Occipital lobe (tissue), 2 donors: ENCODE data around the gene PDPR. TPM values are rescaled to one million over a fixed set of nuclear protein-coding genes. Genes with fewer than 3 reads are reported as not detected.

ENCODE experiments used
- small RNA-seq: library from RNA; depleted of rRNA; stranded (forward); fragments of <200 nt; gene quantifications from one replicate; pipeline ENCODE3, GENCODE V24; 2014
- total RNA-seq: library from RNA; depleted of rRNA; stranded (reverse); fragments of >200 nt; gene quantifications from one replicate; pipeline ENCODE4 v1.2.3, GENCODE V29; 2014

PDPR gene
- total RNA-seq, 1 donor from 2014 or later, result 8.7 TPM

Small RNA genes within 50 kb of the gene (small RNA-seq; reads per million reads assigned to genes)
- not detected for gene AC009060.2

Other genes starting within 250 kb of the PDPR start
- not detected for gene CLEC18A, start 163.0 kb upstream of the PDPR start, total RNA-seq
- 0.16 TPM for gene CLEC18C, start 59.5 kb downstream of the PDPR start, total RNA-seq
- gene EXOSC6, start 137.6 kb downstream of the PDPR start, total RNA-seq, result 124 TPM
- 65.7 TPM for gene AARS1, start 175.2 kb downstream of the PDPR start, total RNA-seq
- 25.3 TPM for gene DDX19B, start 184.9 kb downstream of the PDPR start, total RNA-seq
- gene DDX19A, start 232.6 kb downstream of the PDPR start, total RNA-seq, result 37.1 TPM